Loucy (cell line): ENCODE measurements around the gene G2E3.
A peak's percentile ranks its signal among the peaks of the same experiment; 100 is the strongest.
"Not testable (repeated sequence)": the region's sequence is repeated elsewhere in the genome, so short reads cannot be mapped to it uniquely, and the experiment has no call there.

Source experiments
- H2AFZ ChIP-seq: fragments of 200-600 bp; sonication (generic); 2 replicates; pipeline ENCODE4 v1.6.0; 2016; ENCODE audit warnings: antibody characterized with exemption, mild to moderate bottlenecking, low read length, moderate library complexity
- H3F3A ChIP-seq: fragments of 200-600 bp; 2 replicates; pipeline ENCODE4 v1.6.0; 2016; ENCODE audit warnings: antibody characterized with exemption, low read depth, mild to moderate bottlenecking
- H3K27me3 ChIP-seq: fragments of 200-600 bp; sonication (generic); 2 replicates; pipeline ENCODE4 v1.6.1; 2014; ENCODE audit warnings: low read length, mild to moderate bottlenecking; ENCODE audit not compliant: insufficient read depth, poor library complexity, severe bottlenecking
- H3K36me3 ChIP-seq: fragments of 200-600 bp; sonication (generic); 2 replicates; pipeline ENCODE4 v1.6.1; 2016; ENCODE audit warnings: low read length; ENCODE audit not compliant: insufficient read depth
- H3K4me1 ChIP-seq: fragments of 200-600 bp; sonication (generic); 2 replicates; pipeline ENCODE4 v1.5.1; 2014; ENCODE audit warnings: low read length, mild to moderate bottlenecking; ENCODE audit not compliant: insufficient read depth, poor library complexity, severe bottlenecking
- H3K4me2 ChIP-seq: fragments of 200-600 bp; sonication (generic); 2 replicates; pipeline ENCODE4 v1.6.0; 2014; ENCODE audit warnings: antibody characterized with exemption, low read length, low read depth, mild to moderate bottlenecking; ENCODE audit not compliant: poor library complexity, severe bottlenecking
- H3K4me3 ChIP-seq: fragments of 200-600 bp; sonication (generic); 2 replicates; pipeline ENCODE4 v1.5.1; 2014; ENCODE audit warnings: low read length, mild to moderate bottlenecking, mixed read lengths; ENCODE audit not compliant: poor library complexity, severe bottlenecking
- H3K79me2 ChIP-seq: fragments of 200-600 bp; sonication (generic); 2 replicates; pipeline ENCODE4 v1.6.1; 2014; ENCODE audit warnings: low read length; ENCODE audit not compliant: insufficient read depth
- H3K9ac ChIP-seq: fragments of 200-600 bp; sonication (generic); 2 replicates; pipeline ENCODE4 v1.6.0; 2014; ENCODE audit warnings: mild to moderate bottlenecking, low read depth, low read length, moderate library complexity; ENCODE audit not compliant: poor library complexity, severe bottlenecking
- H3K9me2 ChIP-seq: fragments of 200-600 bp; sonication (generic); replicated peaks from 2 replicates; pipeline ENCODE4 v1.6.1; 2016; ENCODE audit warnings: low read depth, low read length, mixed read lengths
- H3K9me3 ChIP-seq: fragments of 200-600 bp; sonication (generic); 2 replicates; pipeline ENCODE4 v1.6.1; 2014; ENCODE audit warnings: mild to moderate bottlenecking, antibody characterized with exemption, low read length, low read depth; ENCODE audit not compliant: insufficient read depth
- H4K20me1 ChIP-seq: fragments of 200-600 bp; sonication (generic); 2 replicates; pipeline ENCODE4 v1.6.0; 2014; ENCODE audit warnings: antibody characterized with exemption, low read length, mild to moderate bottlenecking; ENCODE audit not compliant: insufficient read depth, poor library complexity, severe bottlenecking
- EZH2phosphoT487 ChIP-seq: fragments of 200-600 bp; IDR thresholded peaks from 2 replicates; pipeline ENCODE4 v1.6.1; 2018; ENCODE audit warnings: antibody characterized with exemption, mild to moderate bottlenecking, moderate library complexity, borderline replicate concordance
- TF ChIP-seq, protein P1 (sequence below): fragments of 200-600 bp; sonication (generic); conservative IDR thresholded peaks from 2 replicates; pipeline ENCODE4 v1.5.1; 2014; ENCODE audit warnings: mild to moderate bottlenecking, antibody characterized with exemption, low read length

G2E3 gene

DNA sequence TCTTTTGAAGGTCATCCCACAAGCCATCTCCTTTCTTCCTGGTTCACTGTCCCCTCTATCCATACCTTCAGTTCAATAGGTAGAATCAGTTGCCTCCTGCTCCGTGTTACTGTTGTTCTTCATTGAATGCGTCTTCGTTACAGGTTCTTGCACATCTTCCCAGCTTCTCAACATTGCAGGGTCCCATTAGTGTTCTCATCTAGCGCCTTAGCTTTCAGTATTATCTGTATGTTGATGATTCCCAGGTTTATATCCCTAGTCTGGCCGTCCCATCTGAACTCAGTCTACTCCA lies 65.1 kb downstream of the G2E3 start:
- Histone ChIP-seq H3K9me2 (no peaks in the 10 kb centered on the region), H3K4me1 (peaks cover 58% of the 10 kb centered on the region), H3K36me3 (no peaks in the 10 kb centered on the region), H3K9me3 (no peaks in the 10 kb centered on the region), H3K79me2 (peaks cover 59% of the 10 kb centered on the region), H3K9ac (peak overlapping the region; percentile 90), H3K27me3 (no peaks in the 10 kb centered on the region), H4K20me1 (peaks cover 44% of the 10 kb centered on the region), H2AFZ (no peak overlapping the region), H3F3A (peaks cover 6% of the 10 kb centered on the region; the same call in 1 of the 2 replicates), H3K4me3 (peak overlapping the region; percentile 91), H3K4me2 (peak overlapping the region; percentile 84)
- TF ChIP-seq, protein P1, sequence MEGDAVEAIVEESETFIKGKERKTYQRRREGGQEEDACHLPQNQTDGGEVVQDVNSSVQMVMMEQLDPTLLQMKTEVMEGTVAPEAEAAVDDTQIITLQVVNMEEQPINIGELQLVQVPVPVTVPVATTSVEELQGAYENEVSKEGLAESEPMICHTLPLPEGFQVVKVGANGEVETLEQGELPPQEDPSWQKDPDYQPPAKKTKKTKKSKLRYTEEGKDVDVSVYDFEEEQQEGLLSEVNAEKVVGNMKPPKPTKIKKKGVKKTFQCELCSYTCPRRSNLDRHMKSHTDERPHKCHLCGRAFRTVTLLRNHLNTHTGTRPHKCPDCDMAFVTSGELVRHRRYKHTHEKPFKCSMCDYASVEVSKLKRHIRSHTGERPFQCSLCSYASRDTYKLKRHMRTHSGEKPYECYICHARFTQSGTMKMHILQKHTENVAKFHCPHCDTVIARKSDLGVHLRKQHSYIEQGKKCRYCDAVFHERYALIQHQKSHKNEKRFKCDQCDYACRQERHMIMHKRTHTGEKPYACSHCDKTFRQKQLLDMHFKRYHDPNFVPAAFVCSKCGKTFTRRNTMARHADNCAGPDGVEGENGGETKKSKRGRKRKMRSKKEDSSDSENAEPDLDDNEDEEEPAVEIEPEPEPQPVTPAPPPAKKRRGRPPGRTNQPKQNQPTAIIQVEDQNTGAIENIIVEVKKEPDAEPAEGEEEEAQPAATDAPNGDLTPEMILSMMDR, result no peak
- TF ChIP-seq EZH2phosphoT487, result no peak

DNA sequence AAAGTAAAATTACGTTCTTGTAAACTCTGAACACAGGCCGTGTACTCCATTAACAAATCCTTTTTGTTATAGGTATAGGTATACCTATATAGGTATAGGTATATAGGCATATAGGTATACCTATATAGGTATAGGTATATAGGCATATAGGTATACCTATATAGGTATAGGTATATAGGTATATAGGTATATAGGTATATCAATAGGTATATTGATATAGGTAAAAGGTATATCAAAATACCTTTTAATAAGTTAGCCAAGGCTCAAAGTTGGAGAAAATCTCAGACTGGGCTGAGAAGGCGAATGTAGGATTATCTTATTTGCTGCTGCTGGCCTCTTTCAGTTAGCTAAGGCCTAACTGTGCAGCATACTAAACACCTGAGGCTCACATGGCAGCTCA lies 66.6 kb downstream of the G2E3 start:
- Histone ChIP-seq H2AFZ (no peak overlapping the region), H3K79me2 (peaks cover 66% of the 10 kb centered on the region), H3K4me1 (peaks cover 61% of the 10 kb centered on the region), H3K4me3 (peak overlapping the region; percentile 91), H3F3A (no peaks in the 10 kb centered on the region), H3K4me2 (peak overlapping the region; percentile 84), H3K9me3 (no peaks in the 10 kb centered on the region), H3K27me3 (no peaks in the 10 kb centered on the region), H3K9ac (no peak overlapping the region), H4K20me1 (peaks cover 47% of the 10 kb centered on the region), H3K9me2 (no peaks in the 10 kb centered on the region), H3K36me3 (no peaks in the 10 kb centered on the region; the same call in 1 of the 2 replicates)
- TF ChIP-seq, protein P1, result no peak
- no peak for TF ChIP-seq EZH2phosphoT487

DNA sequence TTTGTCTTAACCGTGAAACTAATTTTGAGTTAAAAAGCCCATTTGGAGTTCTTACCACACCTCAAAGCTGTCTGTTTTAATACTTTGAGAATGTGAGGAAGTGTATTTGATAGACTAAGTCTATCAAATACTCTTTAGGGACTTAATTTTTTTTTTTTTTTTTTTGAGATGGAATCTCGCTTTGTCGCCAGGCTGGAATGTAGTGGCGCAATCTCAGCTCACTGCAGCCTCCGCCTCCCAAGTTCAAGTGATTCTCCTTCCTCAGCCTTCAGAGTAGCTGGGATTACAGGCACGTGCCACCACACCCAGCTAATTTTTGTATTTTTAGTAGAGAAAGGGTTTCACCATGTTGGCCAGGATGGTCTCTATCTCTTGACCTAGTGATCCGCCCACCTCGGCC lies 70.5 kb downstream of the G2E3 start:
- H3K9me3 ChIP-seq, H3K9ac ChIP-seq, H3K9me2 ChIP-seq, H3F3A ChIP-seq, H2AFZ ChIP-seq, H3K27me3 ChIP-seq: not testable (repeated sequence)
- Histone ChIP-seq H3K4me1 (peaks cover 44% of the 10 kb centered on the region), H3K79me2 (peaks cover 47% of the 10 kb centered on the region), H3K4me3 (peak overlapping the region; percentile 10), H3K36me3 (peaks cover 12% of the 10 kb centered on the region; the same call in 1 of the 2 replicates), H4K20me1 (peaks cover 40% of the 10 kb centered on the region), H3K4me2 (peak overlapping the region; percentile 84)

DNA sequence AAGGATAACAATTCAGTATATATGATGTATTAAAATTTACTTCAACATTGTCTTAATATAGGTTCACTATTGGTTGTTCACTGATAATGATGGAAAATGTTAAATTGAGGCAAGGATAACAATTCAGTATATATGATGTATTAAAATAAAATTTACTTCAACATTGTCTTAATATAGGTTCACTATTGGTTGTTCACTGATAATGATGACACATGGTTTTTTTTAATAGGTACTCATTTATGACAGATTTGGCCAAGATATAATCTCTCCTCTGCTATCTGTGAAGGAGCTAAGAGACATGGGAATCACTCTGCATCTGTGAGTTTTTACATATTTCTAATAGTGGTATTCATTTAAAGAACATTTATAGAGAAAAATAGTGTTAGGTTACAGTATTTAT lies 71.3 kb downstream of the G2E3 start:
- Histone ChIP-seq H3K9me3 (no peaks in the 10 kb centered on the region), H3K36me3 (peaks cover 20% of the 10 kb centered on the region; the same call in 1 of the 2 replicates), H3K27me3 (no peaks in the 10 kb centered on the region), H3K4me2 (no peak overlapping the region), H3K4me1 (peaks cover 37% of the 10 kb centered on the region), H3K9me2 (no peaks in the 10 kb centered on the region), H3K4me3 (no peak overlapping the region), H4K20me1 (peaks cover 36% of the 10 kb centered on the region), H3F3A (no peaks in the 10 kb centered on the region), H3K79me2 (peaks cover 38% of the 10 kb centered on the region), H3K9ac (no peak overlapping the region), H2AFZ (no peak overlapping the region)
- TF ChIP-seq EZH2phosphoT487, result no peak
- TF ChIP-seq, protein P1, result no peak
